Measurements from ENCODE around the gene A3GALT2. TPM values are rescaled to one million over a fixed set of nuclear protein-coding genes. Genes with fewer than 3 reads are reported as not detected.

A3GALT2 gene
- total RNA-seq, 2 donors from 2014 or later = not detected

DNA sequence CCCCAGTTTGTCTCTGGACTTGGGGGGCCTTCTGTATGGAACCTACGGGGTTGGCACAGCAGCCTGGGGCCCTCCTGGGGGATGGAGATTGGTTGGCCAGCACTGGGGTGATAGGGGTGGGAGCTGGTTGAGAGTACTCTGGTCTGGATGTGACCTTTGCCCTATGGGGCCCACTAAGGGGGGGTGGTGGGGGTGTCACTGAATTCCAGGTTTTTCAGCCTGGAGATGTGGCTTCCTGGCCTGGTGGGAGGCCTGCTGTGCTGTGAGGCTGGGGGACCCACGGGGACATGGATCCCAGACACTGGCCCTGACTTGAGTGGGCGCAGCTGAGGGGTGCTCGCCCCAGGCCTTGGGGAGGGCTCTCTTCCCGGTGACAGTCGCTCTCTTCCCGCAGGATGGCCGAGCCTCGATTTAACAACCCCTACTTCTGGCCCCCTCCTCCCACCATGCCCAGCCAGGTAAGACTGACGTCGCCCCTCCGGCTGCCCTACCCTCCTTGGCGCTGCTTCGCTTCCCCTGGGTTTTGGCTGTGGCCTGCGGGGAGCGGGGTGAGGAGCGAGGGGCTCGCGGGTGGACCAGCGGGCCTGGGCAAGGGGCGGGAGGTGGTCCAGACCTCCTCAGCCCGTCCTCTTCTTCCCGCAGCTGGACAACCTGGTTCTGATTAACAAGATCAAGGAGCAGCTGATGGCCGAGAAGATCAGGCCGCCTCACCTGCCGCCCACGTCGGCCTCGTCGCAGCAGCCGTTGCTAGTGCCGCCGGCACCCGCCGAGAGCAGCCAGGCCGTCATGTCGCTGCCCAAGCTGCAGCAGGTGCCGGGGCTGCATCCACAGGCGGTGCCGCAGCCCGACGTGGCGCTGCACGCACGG lies 45.0 kb downstream of the A3GALT2 start:
- H3K36me3 ChIP-seq = no peaks in the 10 kb centered on the region
- no peak for DNase-seq
- H3K27ac ChIP-seq = no peak overlapping the region
- intact Hi-C loops (cut with DNase I) = no loop called here
- H3K9ac ChIP-seq (ENCODE audit: low read depth in 2 of 2, low read length in 2 of 2) = no peak overlapping the region
- H3K9me3 ChIP-seq = no peaks in the 10 kb centered on the region
- H3K27me3 ChIP-seq = no peaks in the 10 kb centered on the region
- no peak overlapping the region for H3K4me3 ChIP-seq
- TF ChIP-seq, protein P1, sequence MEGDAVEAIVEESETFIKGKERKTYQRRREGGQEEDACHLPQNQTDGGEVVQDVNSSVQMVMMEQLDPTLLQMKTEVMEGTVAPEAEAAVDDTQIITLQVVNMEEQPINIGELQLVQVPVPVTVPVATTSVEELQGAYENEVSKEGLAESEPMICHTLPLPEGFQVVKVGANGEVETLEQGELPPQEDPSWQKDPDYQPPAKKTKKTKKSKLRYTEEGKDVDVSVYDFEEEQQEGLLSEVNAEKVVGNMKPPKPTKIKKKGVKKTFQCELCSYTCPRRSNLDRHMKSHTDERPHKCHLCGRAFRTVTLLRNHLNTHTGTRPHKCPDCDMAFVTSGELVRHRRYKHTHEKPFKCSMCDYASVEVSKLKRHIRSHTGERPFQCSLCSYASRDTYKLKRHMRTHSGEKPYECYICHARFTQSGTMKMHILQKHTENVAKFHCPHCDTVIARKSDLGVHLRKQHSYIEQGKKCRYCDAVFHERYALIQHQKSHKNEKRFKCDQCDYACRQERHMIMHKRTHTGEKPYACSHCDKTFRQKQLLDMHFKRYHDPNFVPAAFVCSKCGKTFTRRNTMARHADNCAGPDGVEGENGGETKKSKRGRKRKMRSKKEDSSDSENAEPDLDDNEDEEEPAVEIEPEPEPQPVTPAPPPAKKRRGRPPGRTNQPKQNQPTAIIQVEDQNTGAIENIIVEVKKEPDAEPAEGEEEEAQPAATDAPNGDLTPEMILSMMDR (IDR thresholded peaks at IDR 0.05) = no peak
- H3K4me1 ChIP-seq = no peaks in the 10 kb centered on the region

DNA sequence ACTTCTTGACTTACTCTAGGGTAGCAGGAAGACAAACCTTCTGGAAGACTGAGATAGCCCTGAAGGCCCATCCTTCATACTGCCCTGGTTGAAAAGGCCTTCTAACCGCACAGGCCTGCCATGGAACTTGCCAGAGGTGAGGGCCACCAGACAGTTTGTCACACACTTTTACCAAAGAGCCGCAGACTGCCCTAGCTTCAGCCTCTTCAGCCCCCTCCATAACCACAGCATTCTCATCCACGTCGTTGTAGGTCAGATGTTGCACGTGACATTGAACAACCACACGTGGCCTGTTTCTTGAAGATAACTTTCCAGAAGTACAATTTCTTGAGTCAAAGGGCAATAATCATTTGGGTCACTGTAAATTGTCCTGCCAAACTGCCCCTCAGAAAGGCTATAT lies 45.7 kb downstream of the A3GALT2 start:
- no peak for DNase-seq
- no peak overlapping the region for H3K4me3 ChIP-seq
- no peak overlapping the region for H3K9ac ChIP-seq (ENCODE audit: low read depth in 2 of 2, low read length in 2 of 2)
- no peaks in the 10 kb centered on the region for H3K9me3 ChIP-seq
- H3K36me3 ChIP-seq = no peaks in the 10 kb centered on the region
- intact Hi-C loops (cut with DNase I) = no loop called here
- no peak overlapping the region for H3K27ac ChIP-seq
- TF ChIP-seq, protein P1 (IDR thresholded peaks at IDR 0.05) = no peak
- no peaks in the 10 kb centered on the region for H3K27me3 ChIP-seq
- H3K4me1 ChIP-seq = no peaks in the 10 kb centered on the region

DNA sequence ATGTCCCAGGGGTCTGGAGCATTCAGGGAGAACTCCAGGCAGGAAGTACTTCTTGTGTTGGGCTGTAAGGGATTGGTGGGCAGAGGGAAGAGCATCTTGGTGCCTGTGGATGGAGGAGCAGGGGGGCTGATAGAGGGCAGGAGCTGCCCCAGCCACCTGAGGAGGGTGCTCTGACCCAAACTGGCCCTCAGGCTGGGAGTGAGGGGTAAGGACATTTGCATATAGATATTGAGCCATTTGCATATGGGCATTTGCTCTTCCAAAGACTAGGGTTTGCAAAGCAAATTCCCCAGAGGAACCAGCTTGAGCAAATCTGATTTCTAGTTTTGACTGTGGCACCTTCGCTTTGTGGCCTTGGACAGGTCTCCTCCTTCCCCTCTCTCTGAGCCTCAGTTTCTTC lies 46.5 kb downstream of the A3GALT2 start:
- no peak overlapping the region for H3K27ac ChIP-seq
- H3K36me3 ChIP-seq = no peaks in the 10 kb centered on the region
- intact Hi-C loops (cut with DNase I) = no loop called here
- H3K9me3 ChIP-seq = no peaks in the 10 kb centered on the region
- DNase-seq = no peak
- H3K9ac ChIP-seq (ENCODE audit: low read depth in 2 of 2, low read length in 2 of 2) = no peak overlapping the region
- H3K4me1 ChIP-seq = no peaks in the 10 kb centered on the region
- TF ChIP-seq, protein P1 (IDR thresholded peaks at IDR 0.05) = no peak
- H3K27me3 ChIP-seq = no peaks in the 10 kb centered on the region
- H3K4me3 ChIP-seq = no peak overlapping the region

DNA sequence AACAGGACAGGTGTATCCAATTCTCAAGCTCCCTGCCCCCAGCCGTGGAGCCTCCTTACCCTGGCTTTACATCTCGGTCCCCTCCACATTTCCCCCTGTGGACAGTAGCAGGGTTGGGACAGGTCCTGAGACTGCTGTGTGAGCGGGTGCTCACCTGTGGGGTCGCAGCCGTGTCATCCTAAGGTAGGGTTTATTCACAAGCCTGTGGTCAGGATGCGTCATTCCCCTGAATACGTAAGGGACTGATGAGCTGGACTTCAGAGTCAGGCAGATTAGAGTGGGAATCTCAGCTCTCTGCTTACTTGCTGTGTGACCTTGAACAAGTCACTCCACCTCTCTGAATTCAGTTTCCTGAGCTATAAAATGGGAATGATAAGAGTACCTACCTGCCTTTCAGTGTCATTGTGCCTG lies 46.9 kb downstream of the A3GALT2 start:
- H3K9me3 ChIP-seq = no peaks in the 10 kb centered on the region
- intact Hi-C loops (cut with DNase I) = no loop called here
- no peak for DNase-seq
- no peaks in the 10 kb centered on the region for H3K36me3 ChIP-seq
- no peaks in the 10 kb centered on the region for H3K27me3 ChIP-seq
- H3K4me1 ChIP-seq = no peaks in the 10 kb centered on the region
- no peak overlapping the region for H3K4me3 ChIP-seq
- no peak overlapping the region for H3K27ac ChIP-seq
- TF ChIP-seq, protein P1 (IDR thresholded peaks at IDR 0.05) = no peak
- no peak overlapping the region for H3K9ac ChIP-seq (ENCODE audit: low read depth in 2 of 2, low read length in 2 of 2)

DNA sequence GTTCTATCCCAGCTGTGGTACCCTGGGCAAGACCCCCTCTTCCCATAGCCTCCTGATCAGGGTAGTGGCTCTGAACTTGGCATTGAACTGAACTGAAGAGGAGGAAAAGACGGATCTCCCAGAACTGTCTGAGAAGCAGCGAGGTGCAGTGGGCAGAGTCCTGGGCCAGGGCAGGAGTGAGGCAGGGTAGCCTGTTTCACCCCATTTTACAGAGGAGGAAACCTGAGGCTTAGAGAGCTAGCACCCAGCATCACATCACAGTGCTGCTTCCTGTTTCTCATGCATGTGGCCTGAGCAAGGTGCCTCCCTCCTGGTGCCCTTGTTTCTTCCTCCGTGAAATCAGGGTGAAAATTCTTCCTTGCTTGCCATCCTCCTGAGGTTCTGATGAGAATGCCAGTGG lies 47.5 kb downstream of the A3GALT2 start:
- no peak overlapping the region for H3K27ac ChIP-seq
- H3K9me3 ChIP-seq = no peaks in the 10 kb centered on the region
- H3K9ac ChIP-seq (ENCODE audit: low read depth in 2 of 2, low read length in 2 of 2) = no peak overlapping the region
- H3K36me3 ChIP-seq = no peaks in the 10 kb centered on the region
- no peak for DNase-seq
- H3K4me1 ChIP-seq = no peaks in the 10 kb centered on the region
- intact Hi-C loops (cut with DNase I) = no loop called here
- TF ChIP-seq, protein P1 (IDR thresholded peaks at IDR 0.05) = no peak
- H3K4me3 ChIP-seq = no peak overlapping the region
- no peaks in the 10 kb centered on the region for H3K27me3 ChIP-seq

Data from colonic mucosa (tissue), 4 donors.